Measurements from ENCODE around the gene EPN2.

Gene EPN2

DNA sequence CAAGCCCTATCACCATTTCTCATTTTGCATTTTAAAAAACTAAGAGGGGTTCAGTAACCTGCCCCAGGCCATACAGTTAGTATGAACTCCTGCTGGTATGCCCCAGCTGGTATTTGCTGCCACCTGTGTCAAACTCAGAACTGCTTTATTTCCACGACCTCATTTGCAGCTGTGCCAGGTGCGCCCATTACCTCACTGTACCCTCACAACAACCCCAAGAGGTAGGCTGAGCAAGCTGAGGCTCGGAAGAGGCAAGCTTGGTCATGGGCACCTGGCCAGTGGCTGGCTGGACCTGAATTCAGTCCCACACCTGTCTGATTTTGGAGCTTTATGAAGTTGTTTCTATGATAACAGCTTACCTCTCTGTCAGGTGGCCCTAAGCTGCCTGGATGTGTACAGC, 7.6 kb downstream of the EPN2 start:
- TF ChIP-seq CTCF (IDR thresholded peaks at IDR 0.05), result no peak

GRCh38 chr17:19247473-19247872, 10.3 kb downstream of the EPN2 start:
- no peak for TF ChIP-seq CTCF (IDR thresholded peaks at IDR 0.05)

DNA sequence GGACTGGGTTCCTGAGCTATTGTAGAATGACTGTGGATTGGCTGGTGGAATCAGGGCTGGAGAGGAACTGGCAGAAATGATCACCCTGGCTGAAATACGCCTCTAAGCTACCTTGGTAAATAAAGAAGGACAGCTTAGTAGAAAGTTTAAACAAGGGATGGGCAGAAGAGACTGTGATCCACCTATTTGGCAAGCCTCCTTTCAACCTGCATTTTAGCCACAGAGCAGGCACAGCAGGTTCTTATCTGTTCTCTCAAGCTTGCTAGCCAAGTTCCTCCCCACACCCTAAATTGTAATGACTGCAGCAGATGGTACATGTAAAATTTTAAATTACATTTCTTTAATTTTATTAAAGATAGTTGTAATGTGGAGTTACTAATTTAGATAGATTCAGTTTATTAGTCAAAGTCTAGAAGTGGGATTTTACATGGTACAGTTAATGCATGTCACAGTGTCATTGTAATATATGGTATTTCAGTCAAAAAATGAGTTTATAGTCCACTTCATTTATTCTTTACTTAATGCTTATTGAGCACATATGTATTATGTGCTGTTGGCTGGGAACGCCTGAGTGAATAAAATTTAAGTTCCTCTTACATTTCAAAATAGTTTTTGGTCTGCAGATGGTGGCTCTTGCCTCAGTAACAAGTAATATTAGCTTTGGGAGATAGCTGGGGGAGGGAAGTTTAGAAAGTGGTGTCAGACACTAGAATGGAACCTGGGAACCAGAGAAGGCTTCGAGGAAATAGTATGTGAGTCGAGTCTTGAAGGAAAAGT, 11.2 kb downstream of the EPN2 start:
- TF ChIP-seq CTCF (IDR thresholded peaks at IDR 0.05), result no peak

DNA sequence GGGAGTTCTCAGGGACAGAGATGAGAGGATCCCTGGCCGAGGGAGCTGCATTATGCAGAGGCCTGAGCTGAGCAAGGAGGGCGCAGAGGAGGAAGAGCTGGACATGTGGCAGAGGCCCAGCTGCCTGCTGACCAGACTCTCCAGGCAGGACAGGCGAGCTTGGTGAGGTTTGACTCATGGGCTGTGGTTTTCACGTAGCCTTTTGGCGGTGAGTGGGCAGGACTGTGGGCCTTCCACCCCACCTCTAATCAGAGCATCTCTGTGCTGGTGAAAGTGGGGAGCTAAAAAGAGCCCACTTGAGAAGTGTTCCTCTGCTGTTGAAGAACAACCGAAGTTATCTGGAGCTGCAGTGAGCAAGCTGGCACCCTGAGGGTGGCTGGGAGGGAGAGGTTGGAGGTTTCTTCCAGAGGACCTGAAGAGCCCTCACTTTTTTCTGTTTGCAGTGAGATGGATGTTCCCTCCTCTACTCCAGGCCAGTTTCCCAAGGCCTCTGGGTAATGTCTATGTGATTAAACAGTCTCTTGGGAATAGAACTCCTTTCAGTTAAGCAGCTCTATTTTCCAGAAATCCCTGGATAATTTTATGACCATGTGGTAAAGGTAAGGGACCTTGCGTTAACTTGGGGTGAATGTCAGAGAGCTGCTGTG, 11.9 kb downstream of the EPN2 start:
- no peak for TF ChIP-seq CTCF (IDR thresholded peaks at IDR 0.05)

GRCh38 chr17:19249681-19250080, 12.5 kb downstream of the EPN2 start:
- TF ChIP-seq CTCF (IDR thresholded peaks at IDR 0.05), result no peak

DNA sequence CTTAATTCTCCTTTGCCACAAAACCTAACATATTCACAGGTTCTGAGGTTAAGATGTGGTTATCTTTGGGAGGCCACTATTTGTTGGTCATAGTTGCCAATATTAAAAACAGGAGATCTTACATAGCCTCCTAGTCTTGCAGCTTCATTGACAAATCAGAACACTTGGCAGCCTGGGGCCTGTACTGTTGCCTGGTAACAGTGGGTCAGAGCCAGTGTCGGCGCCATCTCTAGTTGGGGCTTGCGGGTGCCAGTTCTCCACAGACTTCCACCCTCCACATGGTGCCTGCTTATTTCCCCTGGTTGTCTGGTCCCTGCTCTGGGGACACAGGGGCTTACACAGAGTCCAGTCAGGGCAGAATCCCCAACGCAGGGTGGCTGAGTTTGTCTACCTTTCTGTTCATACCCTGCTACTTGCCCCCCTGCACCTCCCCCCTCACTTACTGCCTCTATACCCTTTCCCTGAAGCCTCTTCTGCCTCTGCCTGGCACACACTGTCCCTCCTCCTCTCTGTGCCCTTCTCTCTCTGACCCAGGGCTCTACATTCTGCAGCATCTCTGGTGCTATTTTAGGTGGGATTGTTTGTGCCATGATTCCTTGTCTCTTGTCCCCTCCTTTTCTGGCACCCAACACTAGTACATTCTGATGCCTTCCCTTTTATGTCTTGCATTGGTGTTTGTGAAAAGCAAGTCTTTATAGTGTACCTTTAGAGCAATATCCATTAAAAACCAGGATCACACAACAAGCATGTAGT, 13.4 kb downstream of the EPN2 start:
- no peak for TF ChIP-seq CTCF (IDR thresholded peaks at IDR 0.05)

GRCh38 chr17:19253112-19253511, 15.9 kb downstream of the EPN2 start:
- no peak for TF ChIP-seq CTCF (IDR thresholded peaks at IDR 0.05)

Measured in LNCAP (cell line).